Measurements from ENCODE around the gene CTXN1.
"Not testable (repeated sequence)": the region's sequence is repeated elsewhere in the genome, so short reads cannot be mapped to it uniquely, and the experiment has no call there.

The CTXN1 gene

GRCh38 chr19:7933411-7933810 is 7.5 kb upstream of the CTXN1 start:
- no peak overlapping the region for H3K4me3 ChIP-seq
- DNase-seq, result no peak
- intact Hi-C loops (cut with DNase I; ENCODE audit: low total_unique reads), result no loop called here
- peaks cover 50 to 79% (median 77%) of the 10 kb centered on the region in 3 donors for H3K36me3 ChIP-seq
- no peaks in the 10 kb centered on the region for H3K9me3 ChIP-seq
- H3K4me1 ChIP-seq, result peaks cover 0 to 78% (median 52%) of the 10 kb centered on the region in 4 donors
- peak overlapping the region; percentile 91 to 96 for H3K27ac ChIP-seq
- TF ChIP-seq, protein P1, sequence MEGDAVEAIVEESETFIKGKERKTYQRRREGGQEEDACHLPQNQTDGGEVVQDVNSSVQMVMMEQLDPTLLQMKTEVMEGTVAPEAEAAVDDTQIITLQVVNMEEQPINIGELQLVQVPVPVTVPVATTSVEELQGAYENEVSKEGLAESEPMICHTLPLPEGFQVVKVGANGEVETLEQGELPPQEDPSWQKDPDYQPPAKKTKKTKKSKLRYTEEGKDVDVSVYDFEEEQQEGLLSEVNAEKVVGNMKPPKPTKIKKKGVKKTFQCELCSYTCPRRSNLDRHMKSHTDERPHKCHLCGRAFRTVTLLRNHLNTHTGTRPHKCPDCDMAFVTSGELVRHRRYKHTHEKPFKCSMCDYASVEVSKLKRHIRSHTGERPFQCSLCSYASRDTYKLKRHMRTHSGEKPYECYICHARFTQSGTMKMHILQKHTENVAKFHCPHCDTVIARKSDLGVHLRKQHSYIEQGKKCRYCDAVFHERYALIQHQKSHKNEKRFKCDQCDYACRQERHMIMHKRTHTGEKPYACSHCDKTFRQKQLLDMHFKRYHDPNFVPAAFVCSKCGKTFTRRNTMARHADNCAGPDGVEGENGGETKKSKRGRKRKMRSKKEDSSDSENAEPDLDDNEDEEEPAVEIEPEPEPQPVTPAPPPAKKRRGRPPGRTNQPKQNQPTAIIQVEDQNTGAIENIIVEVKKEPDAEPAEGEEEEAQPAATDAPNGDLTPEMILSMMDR (IDR thresholded peaks at IDR 0.05), result no peak
- no peaks in the 10 kb centered on the region for H3K27me3 ChIP-seq

DNA sequence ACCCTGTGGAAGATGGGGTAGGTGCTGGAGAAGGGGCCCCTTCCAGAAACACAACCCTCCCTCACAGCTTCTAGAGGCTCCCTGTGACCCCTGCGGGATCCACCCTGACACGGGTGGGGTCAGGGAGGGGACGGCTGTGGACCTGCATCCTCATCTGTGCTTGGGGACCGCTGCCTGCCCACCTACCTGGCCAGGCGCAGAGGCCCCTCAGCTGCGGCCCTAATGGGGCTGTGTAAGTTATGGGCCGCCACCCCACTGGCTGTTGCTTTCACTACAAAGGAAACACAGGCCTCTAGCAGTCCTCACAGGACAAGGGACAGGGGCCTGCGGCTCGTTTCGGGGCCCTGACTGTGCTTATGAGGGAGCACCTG is 7.0 kb upstream of the CTXN1 start:
- TF ChIP-seq, protein P1 (IDR thresholded peaks at IDR 0.05), result no peak
- Histone ChIP-seq H3K4me3 (no peak overlapping the region), H3K36me3 (peaks cover 48 to 74% (median 72%) of the 10 kb centered on the region in 3 donors), H3K27ac (peak overlapping the region; percentile 91 to 96), H3K4me1 (peaks cover 0 to 83% (median 57%) of the 10 kb centered on the region in 4 donors), H3K27me3 (no peaks in the 10 kb centered on the region), H3K9me3 (no peaks in the 10 kb centered on the region)
- intact Hi-C loops (cut with DNase I; ENCODE audit: low total_unique reads), result no loop called here
- DNase-seq, result no peak

DNA sequence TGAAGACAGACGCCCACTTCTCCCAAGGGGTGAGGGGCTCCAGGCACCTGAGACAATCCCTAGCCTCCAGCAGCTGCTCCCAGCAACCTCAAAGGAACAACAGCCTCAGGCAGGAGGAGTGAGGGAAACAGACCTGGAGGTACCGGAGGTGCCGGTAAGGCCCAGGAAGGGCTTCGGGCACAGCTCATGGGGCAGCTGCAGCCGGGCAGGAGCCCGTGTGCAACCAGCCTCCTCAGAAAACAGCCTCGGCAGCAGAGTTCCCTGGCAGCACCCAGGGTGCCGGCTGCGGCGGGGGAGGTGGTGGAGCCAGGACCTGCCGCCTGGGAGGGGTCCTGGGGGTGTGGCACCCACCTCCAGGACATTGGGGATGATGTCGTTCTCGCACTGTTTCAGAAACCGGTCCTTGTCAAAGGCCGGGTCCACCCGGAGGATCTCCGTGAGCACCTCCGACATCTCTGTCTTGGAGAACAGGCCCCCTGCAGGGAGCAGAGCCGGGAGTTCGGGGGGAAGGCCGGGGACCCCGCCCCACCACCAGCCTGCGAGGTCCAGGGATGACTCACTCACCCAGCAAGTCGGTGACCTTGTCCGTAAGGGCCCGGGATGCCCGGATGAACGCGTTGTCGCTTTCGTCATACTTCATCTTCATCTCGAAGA is 6.5 kb upstream of the CTXN1 start:
- intact Hi-C loops (cut with DNase I; ENCODE audit: low total_unique reads), result no loop called here
- peaks cover 42 to 69% (median 67%) of the 10 kb centered on the region in 3 donors for H3K36me3 ChIP-seq
- H3K4me1 ChIP-seq, result peaks cover 0 to 88% (median 62%) of the 10 kb centered on the region in 4 donors
- H3K27ac ChIP-seq, result peak overlapping the region; percentile 91 to 96
- no peak overlapping the region for H3K4me3 ChIP-seq
- TF ChIP-seq, protein P1 (IDR thresholded peaks at IDR 0.05), result no peak
- H3K27me3 ChIP-seq, result no peaks in the 10 kb centered on the region
- no peak for DNase-seq
- H3K9me3 ChIP-seq, result no peaks in the 10 kb centered on the region

- intact Hi-C loops (cut with DNase I; ENCODE audit: low total_unique reads), result no loop called here
- Histone ChIP-seq H3K27ac (peak overlapping the region; percentile 91 to 96), H3K27me3 (no peaks in the 10 kb centered on the region), H3K36me3 (peaks cover 33 to 59% (median 57%) of the 10 kb centered on the region in 3 donors), H3K4me3 (no peak overlapping the region), H3K4me1 (peaks cover 0 to 98% (median 72%) of the 10 kb centered on the region in 4 donors), H3K9me3 (no peaks in the 10 kb centered on the region)
- TF ChIP-seq, protein P1 (IDR thresholded peaks at IDR 0.05), result no peak
- DNase-seq, result peak in 1 of 2 donors; percentile 88
These were observed 5.5 kb upstream of the CTXN1 start for GRCh38 chr19:7931221-7932061.

DNA sequence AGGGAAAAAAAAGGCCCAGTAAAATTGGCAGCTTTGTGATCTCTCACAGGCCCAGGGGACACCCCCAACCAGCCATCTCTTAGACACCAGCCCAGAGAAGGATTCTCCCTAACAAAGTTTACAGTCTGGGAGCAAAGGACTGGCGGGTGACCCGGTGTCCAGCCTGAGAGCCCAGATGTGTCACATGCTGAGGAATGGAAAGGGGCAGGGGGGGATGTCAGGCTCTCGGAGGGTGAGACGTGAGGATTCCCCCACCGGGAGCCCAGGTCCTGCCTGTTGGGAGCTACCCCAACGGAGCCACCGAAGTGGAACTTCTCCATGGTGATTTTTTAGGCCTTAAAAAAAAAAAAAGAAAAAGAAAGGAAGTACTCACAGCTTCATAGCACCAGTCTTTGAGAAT is 4.8 kb upstream of the CTXN1 start:
- peak overlapping the region; percentile 91 to 96 for H3K27ac ChIP-seq
- intact Hi-C loops (cut with DNase I; ENCODE audit: low total_unique reads), result no loop called here
- TF ChIP-seq, protein P1 (IDR thresholded peaks at IDR 0.05), result no peak
- H3K4me3 ChIP-seq, result no peak overlapping the region
- no peaks in the 10 kb centered on the region for H3K27me3 ChIP-seq
- DNase-seq, result no peak
- no peaks in the 10 kb centered on the region for H3K9me3 ChIP-seq
- peaks cover 0 to 97% (median 77%) of the 10 kb centered on the region in 4 donors for H3K4me1 ChIP-seq
- H3K36me3 ChIP-seq, result peaks cover 26 to 52% (median 50%) of the 10 kb centered on the region in 3 donors

- Histone ChIP-seq H3K27ac (peak overlapping the region; percentile 91 to 96), H3K4me1 (peaks cover 0 to 97% (median 82%) of the 10 kb centered on the region in 4 donors), H3K4me3 (peak overlapping the region in 1 of 2 donors; percentile 31), H3K36me3 (peaks cover 20 to 45% (median 43%) of the 10 kb centered on the region in 3 donors)
- intact Hi-C loops (cut with DNase I; ENCODE audit: low total_unique reads); H3K27me3 ChIP-seq; H3K9me3 ChIP-seq; DNase-seq: not testable (repeated sequence)
These were observed 4.1 kb upstream of the CTXN1 start for GRCh38 chr19:7930030-7930429.
